HepG2 (cell line): ENCODE measurements around the gene MAP2K3. TPM values are rescaled to one million over a fixed set of nuclear protein-coding genes. Genes with fewer than 3 reads are reported as not detected.
A peak's percentile ranks its signal among the peaks of the same experiment; 100 is the strongest.

Experiments used
- ATAC-seq: fragments of 200-7000 bp; cut with Tn5 transposase; 3 replicates; pipeline ENCODE4 v1.9.1; 2020; ENCODE audit warnings: mild to moderate bottlenecking, moderate library complexity
- BruUV-seq: library from RNA; stranded (reverse); fragments of 400-500 nt; replicated peaks from 2 replicates; lab custom pipeline; 2021; lab: Mats Ljungman, UMichigan
- CTCF ChIA-PET: fragments of 300-600 bp; formaldehyde crosslinking; extraction: SDS; loops from one replicate; lab custom pipeline; 2021; ENCODE audit warnings: low total read pairs, inconsistent platforms, low intra/inter-chr PET ratio; lab: Yijun Ruan, JAX
- POLR2A ChIA-PET: fragments of 350-600 bp; sonication (Branson Sonifier 250); formaldehyde crosslinking; loops from one replicate; lab custom pipeline; 2020; ENCODE audit warnings: antibody characterized with exemption, inconsistent platforms; lab: Yijun Ruan, JAX
- DNase-seq: peaks from one replicate; pipeline ENCODE4 v3.0.0-alpha.2; 2015; ENCODE audit warnings: low spot score
- FAIRE-seq: peaks from 3 replicates; lab custom pipeline; 2011; peaks lifted over from hg19 to GRCh38; lab: Jason Lieb, UNC
- H2AFZ ChIP-seq: one replicate; pipeline ENCODE4 v1.6.1; 2011; ENCODE audit warnings: low read length, inconsistent platforms
- H3K27ac ChIP-seq: fragments of 300-600 bp; 3 replicates; pipeline ENCODE4 v1.8.0; 2011; ENCODE audit warnings: mixed run types, mild to moderate bottlenecking, mixed read lengths, low read length, inconsistent platforms; ENCODE audit not compliant: insufficient read depth; ENCODE audit errors: extremely low read length
- H3K27me3 ChIP-seq, 2 experiments: fragments of 200-600 bp in 1 of 2; 2 replicates in 1 of 2; 3 replicates in 1 of 2; pipeline versions ENCODE4 v1.6.0 to v1.8.0; 2011; ENCODE audit warnings: low read length in 2 of 2, mild to moderate bottlenecking in 2 of 2, moderate library complexity in 2 of 2, inconsistent platforms in 1 of 2; ENCODE audit not compliant: insufficient read depth in 2 of 2, control insufficient read depth in 1 of 2
- H3K36me3 ChIP-seq, 2 experiments: fragments of 200-600 bp in 1 of 2; replicated peaks in 1 of 2; 2 replicates in 1 of 2; 3 replicates in 1 of 2; pipeline versions ENCODE4 v1.5.1 to v1.8.0; 2011; ENCODE audit warnings: low read length in 2 of 2, inconsistent platforms in 1 of 2; ENCODE audit not compliant: insufficient read depth in 2 of 2, control insufficient read depth in 1 of 2
- H3K4me1 ChIP-seq: 2 replicates; pipeline ENCODE4 v1.5.1; 2012; ENCODE audit warnings: low read length, inconsistent platforms; ENCODE audit not compliant: insufficient read depth
- H3K4me2 ChIP-seq: 2 replicates; pipeline ENCODE4 v1.6.0; 2011; ENCODE audit warnings: low read depth, low read length, inconsistent platforms
- H3K4me3 ChIP-seq, 3 experiments: fragments of 200-600 bp in 1 of 3; sonication (generic), shearing (Covaris generic) in 1 of 3; replicated peaks in 1 of 3; 2 replicates each; pipeline ENCODE4 v1.5.1; 2011 to 2016; ENCODE audit warnings: low read length in 3 of 3, inconsistent platforms in 2 of 3, low read depth in 2 of 3, mild to moderate bottlenecking in 2 of 3, control low read depth in 1 of 3, mixed read lengths in 1 of 3; ENCODE audit not compliant: insufficient read depth in 1 of 3
- H3K79me2 ChIP-seq: one replicate; pipeline ENCODE4 v1.6.1; 2011; ENCODE audit warnings: low read length, inconsistent platforms; ENCODE audit not compliant: insufficient read depth
- H3K9ac ChIP-seq: 2 replicates; pipeline ENCODE4 v1.6.0; 2011; ENCODE audit warnings: mild to moderate bottlenecking, low read depth, low read length, inconsistent platforms; ENCODE audit not compliant: insufficient read depth
- H3K9me3 ChIP-seq: 2 replicates; pipeline ENCODE4 v1.5.1; 2012; ENCODE audit warnings: mild to moderate bottlenecking, low read length
- H4K20me1 ChIP-seq: 2 replicates; pipeline ENCODE4 v1.6.0; 2011; ENCODE audit warnings: inconsistent platforms, mild to moderate bottlenecking, low read length, moderate library complexity; ENCODE audit not compliant: insufficient read depth
- ATF6 ChIP-seq: sonication (generic); formaldehyde crosslinking; conservative IDR thresholded peaks from 2 replicates; pipeline ENCODE4 v1.4.0; 2020; ENCODE audit warnings: missing genetic modification reagents
- CHD2 ChIP-seq: IDR thresholded peaks from 2 replicates; pipeline ENCODE4 v1.6.1; 2011; ENCODE audit warnings: low read depth, low read length, improper control_type of control experiment
- MAFK ChIP-seq, 2 experiments: IDR thresholded peaks in 1 of 2; conservative IDR thresholded peaks in 1 of 2; 2 replicates each; pipeline ENCODE4 v1.6.1; 2011; ENCODE audit warnings: improper control_type of control experiment in 2 of 2, low read length in 2 of 2
- MIER2 ChIP-seq: IDR thresholded peaks from 2 replicates; pipeline ENCODE4 v1.6.1; 2016; ENCODE audit warnings: missing biosample characterization, missing genetic modification reagents
- MNT ChIP-seq: fragments of 450-650 bp; IDR thresholded peaks from 2 replicates; pipeline ENCODE4 v1.6.1; 2016
- SIN3B ChIP-seq: fragments of 150-350 bp; IDR thresholded peaks from 2 replicates; pipeline ENCODE4 v1.6.1; 2014; ENCODE audit warnings: low read length
- SNAPC5 ChIP-seq: sonication (generic); formaldehyde crosslinking; IDR thresholded peaks from 2 replicates; pipeline ENCODE4 v1.8.1; 2023; ENCODE audit warnings: mild to moderate bottlenecking, missing genetic modification reagents, borderline replicate concordance
- ZNF235 ChIP-seq: sonication (generic); formaldehyde crosslinking; IDR thresholded peaks from 2 replicates; pipeline ENCODE4 v1.8.1; 2023; ENCODE audit warnings: mild to moderate bottlenecking, missing genetic modification reagents, borderline replicate concordance
- ZNF468 ChIP-seq: sonication (generic); formaldehyde crosslinking; IDR thresholded peaks from 2 replicates; pipeline ENCODE4 v1.8.0; 2022; ENCODE audit warnings: mild to moderate bottlenecking, moderate library complexity, missing genetic modification reagents
- ZNF510 ChIP-seq: sonication (generic); formaldehyde crosslinking; IDR thresholded peaks from 2 replicates; pipeline ENCODE4 v1.4.0; 2020; ENCODE audit warnings: low read depth, mild to moderate bottlenecking, missing genetic modification reagents
- ZNF75D ChIP-seq: sonication (generic); formaldehyde crosslinking; IDR thresholded peaks from 2 replicates; pipeline ENCODE4 v1.8.1; 2023; ENCODE audit warnings: missing genetic modification reagents, mild to moderate bottlenecking, borderline replicate concordance
- ZNF768 ChIP-seq: sonication (generic); formaldehyde crosslinking; IDR thresholded peaks from 2 replicates; pipeline ENCODE4 v1.4.0; 2020; ENCODE audit warnings: missing genetic modification reagents
- WGBS: methylation state at CpG from one replicate; pipeline ENCODE4 v1.1.6; 2017; ENCODE audit warnings: low lambda C conversion rate; 5-methylcytosine and 5-hydroxymethylcytosine counted together
- in situ Hi-C: cut with HindIII; loops from 2 replicates; pipeline ENCODE4 v1.10.0; 2017; ENCODE audit warnings: low pct_unique_long_range_greater_than_20kb; ENCODE audit not compliant: extremely low pct_ligation_motif_present
- intact Hi-C: fragments of 100-400 bp; cut with micrococcal nuclease; formaldehyde crosslinking; loops from one replicate; pipeline ENCODE4 v1.10.0; 2022; ENCODE audit not compliant: unreplicated experiment
- polyA plus RNA-seq, 8 experiments: library from polyadenylated mRNA; depleted of rRNA in 3 of 8; stranded (reverse) in 7 of 8; unstranded in 1 of 8; fragments of >200 nt; fragmentation: Illumina TruSeq in 4 of 8; extraction: Trizol in 4 of 8; gene quantifications; 2 replicates each; pipeline versions ENCODE4 v1.2.1 to v1.2.3, GENCODE V29; 2011 to 2016; ENCODE audit warnings: low read depth in 4 of 8, missing spikeins in 1 of 8, mixed read lengths in 1 of 8; ENCODE audit not compliant: insufficient read depth in 1 of 8
- total RNA-seq, 5 experiments: library from RNA; depleted of rRNA; stranded (reverse); fragments of >200 nt; fragmentation: Illumina TruSeq; extraction: Trizol; gene quantifications; 2 replicates each; pipeline ENCODE4 v1.2.3, GENCODE V29; 2016; ENCODE audit warnings: low read depth in 1 of 5
- TF ChIP-seq, protein P1 (sequence below): sonication (generic); formaldehyde crosslinking; IDR thresholded peaks from 2 replicates; pipeline ENCODE4 v1.5.0; 2020; ENCODE audit warnings: mild to moderate bottlenecking, low read depth, missing genetic modification reagents, borderline replicate concordance
- TF ChIP-seq, protein P2 (sequence below): fragments of 450-650 bp; IDR thresholded peaks from 2 replicates; pipeline ENCODE4 v1.6.1; 2017

Gene MAP2K3
- total and polyA plus RNA-seq, 2 of the 13 experiments (the other 11 are each of a cell fraction or from before 2014, with no cell fraction given) = 20.5 to 27.4 TPM

DNA sequence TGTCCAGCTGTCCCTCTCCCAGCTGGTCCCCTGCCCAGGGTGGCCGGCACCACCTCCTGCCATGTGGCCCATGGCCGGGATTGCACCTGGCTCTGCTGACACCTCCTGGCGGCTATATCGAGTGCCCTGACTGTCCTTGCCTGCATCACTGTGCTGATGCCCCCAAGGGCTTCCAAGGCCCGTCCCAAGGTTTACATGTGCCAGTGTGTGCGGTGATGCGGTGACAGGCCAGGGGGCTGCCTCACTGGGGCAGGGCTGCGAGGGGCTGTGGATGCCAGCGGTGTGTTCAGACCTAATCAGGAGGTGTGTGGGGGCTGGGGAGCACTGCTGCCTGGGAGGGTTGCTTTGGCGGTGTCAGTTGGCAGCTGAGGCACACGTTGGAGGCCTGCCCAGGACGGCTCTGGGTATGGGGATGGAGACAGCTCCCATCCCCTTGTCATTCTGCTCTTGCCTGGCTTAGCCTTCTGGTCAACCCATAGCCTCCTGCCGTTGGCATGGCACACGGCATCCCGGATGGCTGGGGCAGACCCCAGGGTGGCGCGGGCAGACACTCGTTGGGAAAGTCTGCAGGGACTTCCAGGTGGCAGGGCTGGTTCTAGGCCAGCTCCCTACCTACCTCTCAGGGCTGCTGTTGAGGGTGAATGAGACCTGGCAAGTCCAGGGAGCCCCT is 5.5 kb downstream of the MAP2K3 start (continued):
- TF ChIP-seq, protein P1, sequence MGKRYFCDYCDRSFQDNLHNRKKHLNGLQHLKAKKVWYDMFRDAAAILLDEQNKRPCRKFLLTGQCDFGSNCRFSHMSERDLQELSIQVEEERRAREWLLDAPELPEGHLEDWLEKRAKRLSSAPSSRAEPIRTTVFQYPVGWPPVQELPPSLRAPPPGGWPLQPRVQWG (CRISPR knock-in tag) = no peak
- TF ChIP-seq MAFK (conservative IDR thresholded peaks at IDR 0.05 in 1 of 2, IDR thresholded peaks at IDR 0.05 in 1 of 2; ENCODE audit: low read length in 2 of 2) (no peak), SNAPC5 (CRISPR knock-in tag) (no peak), ATF6 (CRISPR knock-in tag) (no peak), ZNF235 (no peak), MIER2 (no peak), SIN3B (no peak)
- TF ChIP-seq, all 625 proteins: peak for 5

- FAIRE-seq = no peak
- no peaks in the 10 kb centered on the region for H3K27me3 ChIP-seq
- H3K4me3 ChIP-seq = no peak overlapping the region
- 54% methylated on average over 9 of the region's 10 CpGs for WGBS
- H3K4me2 ChIP-seq = no peak overlapping the region
- POLR2A ChIA-PET = no interaction called here
- H3K9ac ChIP-seq = no peak overlapping the region
- no peaks in the 10 kb centered on the region for H3K9me3 ChIP-seq
- no peak for TF ChIP-seq ZNF468 (CRISPR knock-in tag)
- TF ChIP-seq ZNF768 = 0 out of 2 replicates have a peak, but pooled peaks have one; percentile 10
- TF ChIP-seq, protein P2, sequence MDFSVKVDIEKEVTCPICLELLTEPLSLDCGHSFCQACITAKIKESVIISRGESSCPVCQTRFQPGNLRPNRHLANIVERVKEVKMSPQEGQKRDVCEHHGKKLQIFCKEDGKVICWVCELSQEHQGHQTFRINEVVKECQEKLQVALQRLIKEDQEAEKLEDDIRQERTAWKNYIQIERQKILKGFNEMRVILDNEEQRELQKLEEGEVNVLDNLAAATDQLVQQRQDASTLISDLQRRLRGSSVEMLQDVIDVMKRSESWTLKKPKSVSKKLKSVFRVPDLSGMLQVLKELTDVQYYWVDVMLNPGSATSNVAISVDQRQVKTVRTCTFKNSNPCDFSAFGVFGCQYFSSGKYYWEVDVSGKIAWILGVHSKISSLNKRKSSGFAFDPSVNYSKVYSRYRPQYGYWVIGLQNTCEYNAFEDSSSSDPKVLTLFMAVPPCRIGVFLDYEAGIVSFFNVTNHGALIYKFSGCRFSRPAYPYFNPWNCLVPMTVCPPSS = no peak
- TF ChIP-seq MNT = no peak
- no peak for TF ChIP-seq ZNF510 (CRISPR knock-in tag)
- TF ChIP-seq ZNF75D (CRISPR knock-in tag) = no peak
- TF ChIP-seq CHD2 = no peak
- peaks cover 12 to 32% of the 10 kb centered on the region in 2 experiments for H3K36me3 ChIP-seq
- CTCF ChIA-PET = no interaction called here
- intact Hi-C loops = no loop called here
- H3K4me1 ChIP-seq = peaks cover 28% of the 10 kb centered on the region
- in situ Hi-C loops = no loop called here
- peaks cover 90% of the 10 kb centered on the region for H3K79me2 ChIP-seq
- no peak overlapping the region for H3K27ac ChIP-seq
- no peak for ATAC-seq
- no TSS peak for BruUV-seq
- peaks cover 43% of the 10 kb centered on the region for H4K20me1 ChIP-seq
- no peak for DNase-seq
- no peak overlapping the region for H2AFZ ChIP-seq
These were observed 6.8 kb downstream of the MAP2K3 start for GRCh38 chr17:21291357-21291756.
